HFF-Myc (cell line): ENCODE results near the gene CDC25C.

ENCODE experiments used
- DNase-seq: peaks from one replicate; pipeline ENCODE4 v3.0.0-alpha.2; 2011; ENCODE audit warnings: low read depth; ENCODE audit errors: extremely low read depth
- H3K4me3 ChIP-seq: replicated peaks from 2 replicates; pipeline ENCODE4 v1.5.1; 2011; ENCODE audit warnings: low read depth, mild to moderate bottlenecking, control low read depth, low read length
- TF ChIP-seq, protein P1 (sequence below): IDR thresholded peaks from 2 replicates; pipeline ENCODE4 v1.5.1; 2012; ENCODE audit warnings: mild to moderate bottlenecking, low read depth, low read length, control low read depth; ENCODE audit errors: missing control alignments

CDC25C gene

DNA sequence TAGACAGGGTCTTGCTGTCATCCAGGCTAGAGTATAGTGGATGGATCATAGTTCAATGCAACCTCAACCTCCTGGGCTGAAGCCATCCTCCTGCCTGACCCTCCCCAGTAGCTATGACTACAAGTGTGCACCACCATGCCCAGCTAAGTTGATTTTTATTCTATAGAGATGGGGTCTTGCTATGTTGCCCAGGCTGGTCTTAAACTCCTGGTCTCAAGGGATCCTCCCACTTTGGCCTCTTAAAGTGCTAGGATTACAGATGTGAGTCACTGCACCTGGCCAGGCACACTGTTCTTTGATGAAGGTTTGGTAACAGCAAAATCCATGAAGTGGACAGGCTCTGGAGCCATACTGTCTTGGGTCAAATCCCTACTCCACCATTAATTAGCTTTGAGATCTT is 50.7 kb downstream of the CDC25C start:
- DNase-seq: no peak
- H3K4me3 ChIP-seq: no peak overlapping the region
- TF ChIP-seq, protein P1, sequence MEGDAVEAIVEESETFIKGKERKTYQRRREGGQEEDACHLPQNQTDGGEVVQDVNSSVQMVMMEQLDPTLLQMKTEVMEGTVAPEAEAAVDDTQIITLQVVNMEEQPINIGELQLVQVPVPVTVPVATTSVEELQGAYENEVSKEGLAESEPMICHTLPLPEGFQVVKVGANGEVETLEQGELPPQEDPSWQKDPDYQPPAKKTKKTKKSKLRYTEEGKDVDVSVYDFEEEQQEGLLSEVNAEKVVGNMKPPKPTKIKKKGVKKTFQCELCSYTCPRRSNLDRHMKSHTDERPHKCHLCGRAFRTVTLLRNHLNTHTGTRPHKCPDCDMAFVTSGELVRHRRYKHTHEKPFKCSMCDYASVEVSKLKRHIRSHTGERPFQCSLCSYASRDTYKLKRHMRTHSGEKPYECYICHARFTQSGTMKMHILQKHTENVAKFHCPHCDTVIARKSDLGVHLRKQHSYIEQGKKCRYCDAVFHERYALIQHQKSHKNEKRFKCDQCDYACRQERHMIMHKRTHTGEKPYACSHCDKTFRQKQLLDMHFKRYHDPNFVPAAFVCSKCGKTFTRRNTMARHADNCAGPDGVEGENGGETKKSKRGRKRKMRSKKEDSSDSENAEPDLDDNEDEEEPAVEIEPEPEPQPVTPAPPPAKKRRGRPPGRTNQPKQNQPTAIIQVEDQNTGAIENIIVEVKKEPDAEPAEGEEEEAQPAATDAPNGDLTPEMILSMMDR: no peak

DNA sequence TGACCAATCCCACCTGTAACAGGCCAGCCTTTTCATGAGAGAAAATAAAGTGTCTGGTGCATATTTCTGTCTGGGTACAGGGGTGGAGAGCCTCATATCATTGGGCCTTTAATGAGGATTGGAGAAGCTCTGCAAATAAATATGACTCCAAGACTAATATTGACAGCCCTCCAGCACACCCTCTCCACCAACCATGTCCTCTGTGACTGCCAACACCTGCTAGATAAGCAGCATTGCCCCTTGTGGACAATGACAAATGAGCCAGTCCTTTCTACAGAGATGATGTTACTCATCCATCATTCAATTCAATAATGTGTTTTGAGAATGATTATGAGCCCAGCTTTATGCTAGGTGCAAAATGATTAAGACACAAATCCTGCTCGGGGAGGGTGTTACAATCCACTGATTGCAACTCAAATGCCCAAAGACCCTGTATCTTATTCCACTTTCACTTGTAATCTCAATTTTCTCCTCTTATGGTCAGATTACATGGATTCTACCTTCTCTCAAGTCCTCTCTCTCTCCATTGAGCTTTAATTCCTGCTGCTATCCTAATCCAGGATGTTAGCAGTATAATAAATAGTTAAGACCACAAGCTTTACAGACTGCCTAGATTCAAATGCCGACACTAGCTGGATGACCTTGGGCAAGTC is 55.1 kb downstream of the CDC25C start:
- no peak for DNase-seq
- TF ChIP-seq, protein P1: no peak
- H3K4me3 ChIP-seq: no peak overlapping the region

DNA sequence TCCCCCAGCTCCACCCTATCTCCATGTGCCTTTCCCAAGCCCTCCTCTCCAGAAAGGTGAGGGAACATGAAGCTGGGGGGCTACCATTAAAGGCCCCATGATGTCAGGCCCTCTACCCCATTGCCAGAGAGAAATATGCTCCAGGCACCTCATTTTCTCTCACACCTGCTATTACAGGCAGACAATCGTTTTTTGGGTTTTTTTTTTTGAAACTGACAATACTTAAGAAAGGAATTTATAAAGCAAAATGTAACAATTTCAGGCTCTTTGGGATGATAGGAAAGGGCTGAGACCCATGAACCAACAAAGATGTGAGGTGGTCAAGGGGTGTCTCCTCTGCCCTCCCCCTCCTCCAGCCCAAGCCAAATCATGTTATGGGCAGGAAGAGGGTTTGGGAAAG is 55.7 kb downstream of the CDC25C start:
- TF ChIP-seq, protein P1: no peak
- no peak overlapping the region for H3K4me3 ChIP-seq
- DNase-seq: no peak

- DNase-seq: no peak
- no peak overlapping the region for H3K4me3 ChIP-seq
- TF ChIP-seq, protein P1: no peak
Observed at GRCh38 chr5:138275379-138275782, 56.2 kb downstream of the CDC25C start.

- no peak for DNase-seq
- H3K4me3 ChIP-seq: peak within 1 kb of the TSS; percentile 29
Observed at GRCh38 chr5:138274189-138274853, 57.3 kb downstream of the CDC25C start, which contains the start of gene GFRA3. GFRA3 (minus strand) TSS chr5:138274621; CDS start chr5:138274424, 197 bp downstream.

GRCh38 chr5:138273834-138274188 is 57.8 kb downstream of the CDC25C start:
- TF ChIP-seq, protein P1: no peak
- H3K4me3 ChIP-seq: peak overlapping the region; percentile 29; the same call in 1 of the 2 replicates
- DNase-seq: no peak

More at GRCh38 chr5:138274189-138274853, 57.3 kb downstream of the CDC25C start, which contains the start of gene GFRA3:
- TF ChIP-seq, protein P1: no peak
